ENCODE results near the gene U2AF1L4. TPM values are rescaled to one million over a fixed set of nuclear protein-coding genes. Genes with fewer than 3 reads are reported as not detected.

Gene U2AF1L4
- total and polyA plus RNA-seq, 10 of the 15 experiments (the other 5 are each of a cell fraction or from before 2014, with no cell fraction given) = 7.9 to 21.6 (median 15.1) TPM

DNA sequence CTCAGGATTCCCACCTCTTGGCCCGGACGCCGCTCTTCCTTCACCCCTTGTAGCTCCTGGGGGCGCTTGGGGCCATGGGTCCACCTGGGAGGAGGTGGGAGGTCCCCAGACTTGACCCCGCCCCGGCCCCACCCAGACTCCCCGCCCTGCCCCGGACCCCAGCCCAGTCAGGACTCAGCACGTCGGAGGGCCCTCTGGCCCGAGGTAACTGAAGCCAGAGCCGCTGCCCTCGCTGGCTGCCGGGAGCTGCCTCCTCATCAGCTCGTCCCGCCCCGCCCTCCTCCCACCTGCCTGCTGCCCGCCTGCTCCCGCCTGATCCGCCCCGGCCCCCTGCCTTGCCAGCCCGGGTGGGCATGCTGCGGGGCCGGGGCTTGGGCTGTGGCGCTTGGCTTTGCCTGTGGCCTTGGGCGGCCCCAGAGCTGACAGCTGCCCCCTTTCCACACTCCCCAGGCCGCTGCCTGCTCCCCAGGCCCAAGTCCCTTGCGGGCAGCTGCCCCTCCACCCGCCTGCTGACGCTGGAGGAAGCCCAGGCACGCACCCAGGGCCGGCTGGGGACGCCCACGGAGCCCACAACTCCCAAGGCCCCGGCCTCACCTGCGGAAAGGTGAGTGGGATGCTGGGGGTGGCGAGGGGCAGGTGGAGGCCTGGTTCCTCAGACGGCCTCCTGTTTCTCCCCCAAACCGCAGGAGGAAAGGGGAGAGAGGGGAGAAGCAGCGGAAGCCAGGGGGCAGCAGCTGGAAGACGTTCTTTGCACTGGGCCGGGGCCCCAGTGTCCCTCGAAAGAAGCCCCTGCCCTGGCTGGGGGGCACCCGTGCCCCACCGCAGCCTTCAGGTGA lies 39.5 kb upstream of the U2AF1L4 start:
- ChIA-PET CTCF (interaction anchor here (0.6 kb wide), 1 partner anchor 90 kb away, joined by 3 read pairs; no protein-coding TSS in a partner anchor), RAD21 (ENCODE audit: unreplicated experiment) (interaction anchor here (0.6 kb wide), 1 partner anchor 100 kb away, joined by 3 read pairs; no protein-coding TSS in a partner anchor)
- in situ Hi-C loops (cut with MboI) = no loop called here

More for the DNA sequence above, 39.5 kb upstream of the U2AF1L4 start:
- SMC1A ChIA-PET (ENCODE audit: uncharacterized antibody, unreplicated experiment) = no interaction called here
- no peak for FAIRE-seq
- BruUV-seq (replicated peaks) = no TSS peak
- no peaks in the 10 kb centered on the region; a peak in 1 of 4 replicates for H3K36me3 ChIP-seq (ENCODE audit: control insufficient read depth in 2 of 2, insufficient read depth in 2 of 2, low read length in 1 of 2)
- TF ChIP-seq CBX3 (IDR thresholded peaks at IDR 0.05; ENCODE audit: borderline replicate concordance, low read depth) (no peak), ETV6 (conservative IDR thresholded peaks at IDR 0.05 in 1 of 2, IDR thresholded peaks at IDR 0.05 in 1 of 2; ENCODE audit: borderline replicate concordance in 1 of 2, low read depth in 1 of 2) (no peak), SUPT20H (IDR thresholded peaks at IDR 0.05; ENCODE audit: borderline replicate concordance, control insufficient read depth, low read depth, low read length) (no peak), RCOR1 (conservative IDR thresholded peaks at IDR 0.05; ENCODE audit: low read depth, low read length) (no peak), SMC3 (IDR thresholded peaks at IDR 0.05; ENCODE audit: borderline replicate concordance, low read length) (no peak), PBX3 (IDR thresholded peaks at IDR 0.05; ENCODE audit: insufficient replicate concordance, low read depth, low read length) (no peak)
- TF ChIP-seq, protein P1, sequence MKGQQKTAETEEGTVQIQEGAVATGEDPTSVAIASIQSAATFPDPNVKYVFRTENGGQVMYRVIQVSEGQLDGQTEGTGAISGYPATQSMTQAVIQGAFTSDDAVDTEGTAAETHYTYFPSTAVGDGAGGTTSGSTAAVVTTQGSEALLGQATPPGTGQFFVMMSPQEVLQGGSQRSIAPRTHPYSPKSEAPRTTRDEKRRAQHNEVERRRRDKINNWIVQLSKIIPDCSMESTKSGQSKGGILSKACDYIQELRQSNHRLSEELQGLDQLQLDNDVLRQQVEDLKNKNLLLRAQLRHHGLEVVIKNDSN (IDR thresholded peaks at IDR 0.05; ENCODE audit: borderline replicate concordance, extremely low read length, insufficient read depth, low read depth, low read length) = no peak
- WGBS (ENCODE audit: insufficient coverage, insufficient replicate concordance, low lambda C conversion rate, missing lambda C conversion rate) = 64% methylated on average over 20 of the region's 45 CpGs
- H3K4me2 ChIP-seq (ENCODE audit: control insufficient read depth, insufficient read depth) = no peak overlapping the region
- H3K79me2 ChIP-seq (ENCODE audit: control insufficient read depth, insufficient read depth, low read length) = no peaks in the 10 kb centered on the region
- no peak for ATAC-seq
- H3K4me1 ChIP-seq (ENCODE audit: control insufficient read depth, insufficient read depth, low read length) = no peaks in the 10 kb centered on the region
- H3K9ac ChIP-seq (ENCODE audit: control insufficient read depth, insufficient read depth, low read length) = no peak overlapping the region
- H3K9me3 ChIP-seq (replicated peaks; ENCODE audit: control insufficient read depth, insufficient read depth, low read length) = no peaks in the 10 kb centered on the region
- DNase-seq (ENCODE audit: low read depth, low spot score) = no peak
- H4K20me1 ChIP-seq (ENCODE audit: control insufficient read depth, insufficient read depth) = no peaks in the 10 kb centered on the region
- no peak overlapping the region for H3K27ac ChIP-seq (ENCODE audit: control insufficient read depth, insufficient read depth)
- POLR2A ChIA-PET = no interaction called here
- intact Hi-C loops (cut with micrococcal nuclease; ENCODE audit: unreplicated experiment) = no loop called here
- no peak overlapping the region for H3K4me3 ChIP-seq
- no peaks in the 10 kb centered on the region for H3K27me3 ChIP-seq (replicated peaks in 1 of 2; ENCODE audit: control insufficient read depth in 2 of 2, insufficient read depth in 2 of 2, low read length in 1 of 2)
- no peak overlapping the region for H2AFZ ChIP-seq (ENCODE audit: control insufficient read depth, low read depth, low read length)

All from GM12878 (cell line).